ENCODE data around the gene SMTNL1. TPM values are rescaled to one million over a fixed set of nuclear protein-coding genes. Genes with fewer than 3 reads are reported as not detected.

SMTNL1 gene
- total RNA-seq, 4 donors from 2014 or later: not detected

DNA sequence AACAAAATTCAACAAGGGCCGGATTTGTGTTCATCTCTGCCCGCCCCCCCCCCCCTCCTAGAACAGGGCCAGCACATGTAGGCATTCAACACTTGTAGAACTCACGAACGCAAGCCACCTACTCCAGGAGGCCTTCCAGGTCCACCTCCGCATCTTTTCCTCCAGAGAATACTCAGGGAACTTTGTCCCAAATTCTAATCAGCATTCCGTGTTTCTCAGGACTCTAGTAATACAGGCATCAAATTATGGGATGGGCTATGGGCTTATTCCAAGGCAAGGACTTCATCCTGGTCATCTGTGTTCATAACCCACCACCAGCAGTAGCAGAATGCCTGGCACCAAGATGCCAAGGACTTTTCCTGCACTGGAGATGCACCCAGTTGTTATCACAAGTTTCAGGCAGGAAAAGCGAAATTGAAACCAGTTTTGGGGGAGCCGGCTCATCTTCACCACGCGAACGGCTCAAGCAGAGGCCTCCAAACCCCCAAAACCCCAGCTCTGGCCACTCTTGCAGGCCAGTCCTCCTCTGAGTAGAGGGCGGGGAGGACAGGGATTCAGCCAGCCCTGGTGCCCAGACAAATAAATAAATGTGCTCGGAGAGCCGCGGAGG is 29.6 kb downstream of the SMTNL1 start:
- TF ChIP-seq POLR2A (IDR thresholded peaks at IDR 0.05): no peak
- TF ChIP-seq, protein P1, sequence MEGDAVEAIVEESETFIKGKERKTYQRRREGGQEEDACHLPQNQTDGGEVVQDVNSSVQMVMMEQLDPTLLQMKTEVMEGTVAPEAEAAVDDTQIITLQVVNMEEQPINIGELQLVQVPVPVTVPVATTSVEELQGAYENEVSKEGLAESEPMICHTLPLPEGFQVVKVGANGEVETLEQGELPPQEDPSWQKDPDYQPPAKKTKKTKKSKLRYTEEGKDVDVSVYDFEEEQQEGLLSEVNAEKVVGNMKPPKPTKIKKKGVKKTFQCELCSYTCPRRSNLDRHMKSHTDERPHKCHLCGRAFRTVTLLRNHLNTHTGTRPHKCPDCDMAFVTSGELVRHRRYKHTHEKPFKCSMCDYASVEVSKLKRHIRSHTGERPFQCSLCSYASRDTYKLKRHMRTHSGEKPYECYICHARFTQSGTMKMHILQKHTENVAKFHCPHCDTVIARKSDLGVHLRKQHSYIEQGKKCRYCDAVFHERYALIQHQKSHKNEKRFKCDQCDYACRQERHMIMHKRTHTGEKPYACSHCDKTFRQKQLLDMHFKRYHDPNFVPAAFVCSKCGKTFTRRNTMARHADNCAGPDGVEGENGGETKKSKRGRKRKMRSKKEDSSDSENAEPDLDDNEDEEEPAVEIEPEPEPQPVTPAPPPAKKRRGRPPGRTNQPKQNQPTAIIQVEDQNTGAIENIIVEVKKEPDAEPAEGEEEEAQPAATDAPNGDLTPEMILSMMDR (IDR thresholded peaks at IDR 0.05): no peak
- Histone ChIP-seq H3K4me3 (peak overlapping the region; percentile 61 to 97 (median 80)), H3K27me3 (no peaks in the 10 kb centered on the region), H3K4me1 (peaks cover 0 to 13% (median 6%) of the 10 kb centered on the region in 4 donors), H3K27ac (peak overlapping the region; percentile 87 to 95 (median 91)), H3K9me3 (no peaks in the 10 kb centered on the region), H3K36me3 (no peaks in the 10 kb centered on the region)
- DNase-seq: peak in 2 of 3 donors; percentile 42 to 56

DNA sequence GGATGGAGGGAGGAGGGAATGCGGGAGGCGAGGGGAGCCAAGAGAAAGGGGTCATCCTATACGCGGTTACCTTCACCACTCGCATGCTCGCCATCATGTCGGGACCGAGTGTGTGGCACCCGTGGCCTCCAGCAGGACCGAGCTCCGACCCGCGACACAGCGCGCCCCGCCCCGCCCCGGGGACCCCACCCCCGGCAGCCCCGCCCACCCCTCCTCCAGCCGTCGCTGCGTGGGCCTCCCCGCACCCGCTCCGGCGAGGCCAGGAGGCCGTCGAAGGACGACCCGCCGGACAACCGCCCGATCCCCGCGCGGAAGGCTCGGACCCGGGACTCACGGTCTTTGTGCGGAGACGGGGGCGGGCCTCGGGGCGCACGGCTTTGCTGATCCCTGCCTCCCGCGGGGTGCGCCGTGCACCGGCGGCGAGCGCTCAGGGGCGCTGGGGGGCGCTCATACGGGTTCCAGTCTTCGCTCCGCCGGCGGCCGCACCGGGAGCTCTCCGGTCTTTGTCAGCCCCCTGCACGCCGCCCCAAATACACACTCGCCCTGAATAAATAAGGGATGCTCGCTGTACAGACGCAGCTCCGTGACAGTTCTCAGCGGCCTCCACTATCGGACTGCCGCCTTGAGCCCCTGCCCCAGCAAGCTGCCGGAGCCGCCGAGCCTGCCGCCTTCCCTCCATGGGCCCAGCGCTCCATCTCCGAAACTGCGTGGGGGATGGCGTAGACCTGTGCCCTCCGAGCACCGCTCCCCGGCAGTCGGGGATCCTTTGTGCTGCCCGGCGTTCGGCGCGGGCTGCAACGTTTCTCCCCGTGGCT is 30.3 kb downstream of the SMTNL1 start, which contains the start of gene UBE2L6:
Gene UBE2L6, minus strand, starts transcription at position 158 of the 815 bp plus-strand sequence. Its CDS starts 61 bp downstream, at position 97.
- H3K27ac ChIP-seq: peak within 1 kb of the TSS; percentile 87 to 95 (median 91)
- peak within 1 kb of the TSS; percentile 61 to 97 (median 80) for H3K4me3 ChIP-seq
- H3K27me3 ChIP-seq: no peaks in the 10 kb centered on the region
- peaks cover 0 to 13% (median 6%) of the 10 kb centered on the region in 4 donors for H3K4me1 ChIP-seq
- H3K9me3 ChIP-seq: no peaks in the 10 kb centered on the region
- DNase-seq: peak; percentile 78 to 93 (median 89)
- H3K36me3 ChIP-seq: no peaks in the 10 kb centered on the region
- TF ChIP-seq, protein P1 (IDR thresholded peaks at IDR 0.05): peak in 2 of 6 experiments; percentile 80 to 89
- peak in 1 of 2 donors; percentile 25 for TF ChIP-seq POLR2A (IDR thresholded peaks at IDR 0.05)

DNA sequence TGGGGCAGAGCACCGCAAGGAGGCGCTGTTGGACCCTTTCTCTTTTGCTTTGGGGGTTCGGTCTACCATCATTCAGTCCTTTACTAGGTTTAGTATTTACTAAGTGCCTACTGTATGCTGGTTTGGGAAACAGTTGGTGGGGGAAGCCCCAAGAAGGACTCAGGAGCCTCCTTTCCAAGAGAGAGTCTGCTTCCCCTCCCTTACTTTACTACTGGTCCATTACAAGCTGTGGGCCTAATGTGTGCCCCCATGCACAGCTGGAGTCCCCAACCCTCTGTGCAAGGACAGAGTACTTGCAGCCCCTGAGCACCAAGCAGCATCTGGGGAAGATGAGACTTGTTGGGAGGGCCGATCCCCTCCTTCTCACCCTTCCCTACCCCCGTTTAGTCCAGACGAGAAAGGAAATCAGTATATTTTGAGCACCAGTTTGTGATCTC is 31.0 kb downstream of the SMTNL1 start:
- no peak for DNase-seq
- Histone ChIP-seq H3K36me3 (no peaks in the 10 kb centered on the region), H3K4me3 (peak overlapping the region; percentile 61 to 97 (median 80)), H3K27me3 (no peaks in the 10 kb centered on the region), H3K9me3 (no peaks in the 10 kb centered on the region), H3K27ac (peak overlapping the region; percentile 87 to 95 (median 91)), H3K4me1 (peaks cover 0 to 13% (median 6%) of the 10 kb centered on the region in 4 donors)
- TF ChIP-seq POLR2A (IDR thresholded peaks at IDR 0.05): no peak
- TF ChIP-seq, protein P1 (IDR thresholded peaks at IDR 0.05): peak in 4 of 6 experiments; percentile 82 to 89 (median 84)

DNA sequence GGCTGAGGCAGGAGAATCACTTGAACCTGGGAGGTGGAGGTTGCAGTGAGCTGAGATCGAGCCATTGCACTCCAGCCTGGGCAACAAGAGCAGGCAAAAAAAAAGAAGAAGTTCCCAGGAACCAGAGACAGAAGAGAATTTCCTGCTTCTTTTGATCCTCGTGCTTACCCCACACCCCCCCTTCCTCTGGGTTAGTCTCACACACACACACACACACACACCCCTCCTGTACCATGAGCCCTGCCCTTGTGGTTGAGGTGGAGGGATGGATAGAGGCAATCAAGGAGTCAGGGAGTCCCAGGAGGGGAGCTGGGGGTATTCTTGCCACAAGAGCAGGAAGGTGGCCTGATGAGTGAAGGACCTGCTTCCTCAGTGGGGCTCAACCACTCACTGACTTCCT is 34.2 kb downstream of the SMTNL1 start:
- Histone ChIP-seq H3K9me3 (no peaks in the 10 kb centered on the region), H3K4me3 (no peak overlapping the region), H3K36me3 (no peaks in the 10 kb centered on the region), H3K27ac (no peak overlapping the region), H3K4me1 (peaks cover 0 to 3% (median under 1%) of the 10 kb centered on the region in 4 donors), H3K27me3 (no peaks in the 10 kb centered on the region)
- no peak for DNase-seq
- no peak for TF ChIP-seq POLR2A (IDR thresholded peaks at IDR 0.05)
- TF ChIP-seq, protein P1 (IDR thresholded peaks at IDR 0.05): no peak

DNA sequence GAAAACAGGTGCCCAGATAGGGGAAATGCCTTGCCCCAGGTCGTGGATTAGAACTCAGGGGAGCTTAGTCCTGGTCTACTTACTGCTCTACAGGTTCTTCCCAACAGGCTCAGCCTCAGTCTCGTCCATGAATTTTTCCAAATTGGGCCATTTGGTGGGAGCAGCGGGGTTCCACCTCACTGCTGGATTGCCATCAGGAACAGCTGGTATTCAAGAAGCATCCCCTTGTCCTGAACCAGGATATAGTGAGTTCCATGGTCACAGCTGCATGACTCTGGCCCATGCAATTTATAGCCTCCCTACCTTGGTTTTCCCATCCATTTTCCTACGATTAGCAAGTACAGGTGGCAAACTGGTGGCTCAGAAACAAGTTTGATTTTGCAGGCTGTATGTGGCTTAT is 36.7 kb downstream of the SMTNL1 start:
- no peaks in the 10 kb centered on the region for H3K27me3 ChIP-seq
- H3K27ac ChIP-seq: no peak overlapping the region
- H3K4me1 ChIP-seq: no peaks in the 10 kb centered on the region
- no peak for TF ChIP-seq POLR2A (IDR thresholded peaks at IDR 0.05)
- TF ChIP-seq, protein P1 (IDR thresholded peaks at IDR 0.05): no peak
- H3K9me3 ChIP-seq: no peaks in the 10 kb centered on the region
- no peaks in the 10 kb centered on the region for H3K36me3 ChIP-seq
- no peak for DNase-seq
- no peak overlapping the region for H3K4me3 ChIP-seq

Measured in Peyer's patch (tissue), 4 donors.